ENCODE data around the gene ITIH5. TPM values are rescaled to one million over a fixed set of nuclear protein-coding genes. Genes with fewer than 3 reads are reported as not detected.

ITIH5 gene
- total and polyA plus RNA-seq, 7 donors = 0.60 to 126 (median 48.2) TPM

DNA sequence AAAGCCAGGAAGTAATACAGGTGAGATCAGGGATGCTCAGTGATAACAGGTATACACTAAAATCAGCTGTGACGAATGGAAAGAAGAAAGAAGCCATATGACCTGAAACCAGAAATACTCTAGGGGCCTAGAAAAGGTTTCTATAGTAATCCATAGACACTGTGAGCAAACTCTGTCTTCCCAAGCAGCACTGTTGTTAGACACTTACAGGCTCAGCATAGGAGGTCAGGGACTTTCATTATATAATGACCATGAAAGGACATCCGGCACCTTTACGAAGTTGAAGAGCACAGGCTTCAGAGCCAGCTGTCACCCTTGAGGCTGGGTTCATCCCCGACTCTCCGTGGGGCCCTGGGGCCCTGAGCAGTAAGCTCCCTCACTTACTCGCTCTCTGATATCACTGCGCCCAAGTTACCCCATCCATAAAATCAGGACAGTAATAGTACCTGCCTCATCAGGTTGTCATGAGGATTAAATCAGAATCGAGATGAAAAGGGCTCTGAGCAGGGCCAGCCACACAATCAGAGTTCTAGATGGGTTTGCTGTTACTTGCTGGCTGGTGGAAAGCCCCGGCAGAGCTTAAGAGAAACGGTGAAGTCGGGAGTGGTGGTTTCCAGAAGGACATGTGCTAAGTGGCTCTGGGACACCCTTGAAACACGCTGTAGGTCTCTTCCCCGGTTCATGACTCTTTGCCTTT, 79.5 kb downstream of the ITIH5 start:
- no peaks in the 10 kb centered on the region for H3K9me3 ChIP-seq
- WGBS, 2 donors = 74 to 84% methylated on average over 13 of the region's 13 CpGs
- H3K4me3 ChIP-seq = no peak overlapping the region
- peaks cover 0 to 22% (median 3%) of the 10 kb centered on the region in 4 donors for H3K36me3 ChIP-seq
- peak overlapping the region in 1 of 4 donors; percentile 14 for H3K27ac ChIP-seq
- H3K27me3 ChIP-seq = no peaks in the 10 kb centered on the region
- no peak for TF ChIP-seq POLR2AphosphoS5 (IDR thresholded peaks at IDR 0.05)
- TF ChIP-seq CTCF (IDR thresholded peaks at IDR 0.05) = no peak
- no peak for TF ChIP-seq EP300 (IDR thresholded peaks at IDR 0.05)
- TF ChIP-seq POLR2A (IDR thresholded peaks at IDR 0.05) = no peak
- DNase-seq = no peak
- peaks cover 0 to 18% (median 11%) of the 10 kb centered on the region in 4 donors for H3K4me1 ChIP-seq
- intact Hi-C loops (cut with DNase I) = no loop called here

DNA sequence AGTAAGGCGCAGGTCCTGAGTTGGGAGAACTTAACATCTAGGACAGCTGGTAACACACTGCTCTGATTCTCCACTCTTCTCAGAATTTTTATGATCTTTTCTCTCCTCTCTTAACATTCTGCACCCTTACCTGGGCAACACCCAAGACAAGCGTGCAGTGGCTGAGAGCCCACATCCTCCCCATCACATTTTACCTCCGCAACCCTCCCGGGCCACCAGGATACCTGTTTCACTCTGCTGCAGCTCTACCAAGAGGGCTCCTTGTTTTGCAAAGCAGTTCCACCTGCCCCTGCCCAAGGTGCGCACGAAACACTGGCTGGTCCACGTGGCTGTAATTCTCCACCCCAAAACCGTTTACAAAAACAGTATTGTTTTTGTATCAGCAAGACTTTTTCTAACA, 81.5 kb downstream of the ITIH5 start:
- no peak overlapping the region for H3K4me3 ChIP-seq
- no peaks in the 10 kb centered on the region for H3K9me3 ChIP-seq
- H3K36me3 ChIP-seq = peaks cover 0 to 25% (median 3%) of the 10 kb centered on the region in 4 donors
- no peaks in the 10 kb centered on the region for H3K27me3 ChIP-seq
- peak overlapping the region in 3 of 4 donors; percentile 12 to 52 (median 21) for H3K27ac ChIP-seq
- no peak for DNase-seq
- intact Hi-C loops (cut with DNase I) = no loop called here
- 75 to 81% methylated on average over 8 of the region's 8 CpGs for WGBS, 2 donors
- TF ChIP-seq EP300 (IDR thresholded peaks at IDR 0.05) = no peak
- TF ChIP-seq CTCF (IDR thresholded peaks at IDR 0.05) = no peak
- TF ChIP-seq POLR2AphosphoS5 (IDR thresholded peaks at IDR 0.05) = no peak
- no peak for TF ChIP-seq POLR2A (IDR thresholded peaks at IDR 0.05)
- H3K4me1 ChIP-seq = peaks cover 0 to 11% (median 6%) of the 10 kb centered on the region in 4 donors

GRCh38 chr10:7583626-7584025, 83.1 kb downstream of the ITIH5 start:
- Histone ChIP-seq H3K27ac (peak overlapping the region in 3 of 4 donors; percentile 32 to 66 (median 52)), H3K4me3 (no peak overlapping the region), H3K9me3 (no peaks in the 10 kb centered on the region), H3K36me3 (peaks cover 0 to 35% (median 14%) of the 10 kb centered on the region in 4 donors), H3K27me3 (no peaks in the 10 kb centered on the region), H3K4me1 (peaks cover 0 to 11% (median 4%) of the 10 kb centered on the region in 4 donors)
- 87 to 88% methylated on average over 3 of the region's 3 CpGs for WGBS, 2 donors
- TF ChIP-seq POLR2A (IDR thresholded peaks at IDR 0.05) = no peak
- no peak for TF ChIP-seq CTCF (IDR thresholded peaks at IDR 0.05)
- no peak for TF ChIP-seq POLR2AphosphoS5 (IDR thresholded peaks at IDR 0.05)
- TF ChIP-seq EP300 (IDR thresholded peaks at IDR 0.05) = no peak
- no peak for DNase-seq
- intact Hi-C loops (cut with DNase I) = no loop called here

GRCh38 chr10:7580520-7580919, 86.2 kb downstream of the ITIH5 start:
- Histone ChIP-seq H3K27me3 (no peaks in the 10 kb centered on the region), H3K4me3 (no peak overlapping the region), H3K27ac (peak overlapping the region in 3 of 4 donors; percentile 4 to 27 (median 16)), H3K9me3 (no peaks in the 10 kb centered on the region), H3K4me1 (peaks cover 0 to 11% (median 4%) of the 10 kb centered on the region in 4 donors), H3K36me3 (peaks cover 9 to 56% (median 31%) of the 10 kb centered on the region in 4 donors)
- no peak for DNase-seq
- intact Hi-C loops (cut with DNase I) = no loop called here
- 69 to 74% methylated on average over 5 of the region's 5 CpGs for WGBS, 2 donors
- TF ChIP-seq POLR2A (IDR thresholded peaks at IDR 0.05) = no peak

DNA sequence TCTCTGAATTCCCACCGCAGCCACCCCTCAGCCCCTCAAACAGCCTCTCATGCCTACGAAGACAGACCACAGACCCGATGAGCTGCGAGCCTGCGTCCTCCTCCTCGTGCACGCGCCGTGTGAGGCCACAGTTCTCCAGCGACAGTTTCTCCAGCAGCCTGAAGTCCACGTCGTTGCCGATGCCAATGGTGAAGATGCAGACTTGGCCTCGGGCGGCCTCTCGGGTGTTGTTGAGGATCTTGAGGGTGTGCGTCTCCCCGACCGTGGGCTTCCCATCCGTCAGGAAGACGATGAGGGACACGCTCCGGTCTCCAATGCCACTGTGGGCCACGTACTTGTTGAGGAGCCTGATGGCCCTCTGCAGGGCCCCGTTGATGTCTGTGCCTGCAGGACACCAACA, 87.1 kb downstream of the ITIH5 start:
- peaks cover 0 to 11% (median 4%) of the 10 kb centered on the region in 4 donors for H3K4me1 ChIP-seq
- peaks cover 9 to 56% (median 33%) of the 10 kb centered on the region in 4 donors for H3K36me3 ChIP-seq
- H3K4me3 ChIP-seq = no peak overlapping the region
- TF ChIP-seq POLR2AphosphoS5 (IDR thresholded peaks at IDR 0.05) (no peak), EP300 (IDR thresholded peaks at IDR 0.05) (no peak), POLR2A (IDR thresholded peaks at IDR 0.05) (no peak), CTCF (IDR thresholded peaks at IDR 0.05) (no peak)
- 96% methylated on average over 25 of the region's 25 CpGs for WGBS, 2 donors
- no peaks in the 10 kb centered on the region for H3K27me3 ChIP-seq
- H3K27ac ChIP-seq = no peak overlapping the region
- intact Hi-C loops (cut with DNase I) = no loop called here
- H3K9me3 ChIP-seq = no peaks in the 10 kb centered on the region
- no peak for DNase-seq
